ENCODE results near the gene DDX27. TPM values are rescaled to one million over a fixed set of nuclear protein-coding genes. Genes with fewer than 3 reads are reported as not detected.

The DDX27 gene
- total and polyA plus RNA-seq, 2 of the 8 experiments (the other 6 are each of a cell fraction or from before 2014, with no cell fraction given): 42.7 to 51.0 TPM

DNA sequence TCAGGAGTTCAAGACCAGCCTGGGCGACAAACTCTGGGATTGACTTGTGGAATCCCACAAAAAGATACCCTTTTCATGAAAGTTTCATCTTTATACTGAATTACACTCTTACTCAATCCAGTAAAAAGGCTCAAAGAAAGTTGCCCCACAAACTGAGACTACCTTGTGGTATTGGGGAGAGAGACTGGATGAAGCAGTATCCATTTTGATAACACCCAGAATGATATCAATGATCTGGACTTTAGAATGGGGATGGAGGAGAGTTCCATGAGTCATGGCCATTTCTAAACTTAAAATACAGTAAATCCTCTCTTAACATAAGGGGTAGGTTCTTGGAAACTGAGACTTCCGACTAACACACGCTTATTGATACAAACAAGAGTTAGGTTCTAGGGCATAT lies 35.8 kb upstream of the DDX27 start:
- H3K56ac ChIP-seq (replicated peaks; ENCODE audit: insufficient read length, low read depth, low read length): no peak overlapping the region
- H3K23ac ChIP-seq (ENCODE audit: insufficient read length): no peak overlapping the region
- H2BK120ac ChIP-seq (replicated peaks; ENCODE audit: low read depth, low read length): no peak overlapping the region
- H3K79me1 ChIP-seq (ENCODE audit: low read depth, low read length): peaks cover 4% of the 10 kb centered on the region
- H3K14ac ChIP-seq (ENCODE audit: insufficient read length): no peak overlapping the region
- H4K91ac ChIP-seq (replicated peaks; ENCODE audit: insufficient read length, low read length): no peak overlapping the region
- H3K36me3 ChIP-seq (ENCODE audit: control insufficient read depth in 2 of 4, insufficient read depth in 4 of 4, low read length in 3 of 4): no peaks in the 10 kb centered on the region; a peak in 1 of 8 replicates
- no peak overlapping the region for H3K4ac ChIP-seq (replicated peaks; ENCODE audit: insufficient read length, low read depth, low read length)
- peaks cover 14 to 22% of the 10 kb centered on the region in 2 experiments for H4K20me1 ChIP-seq (replicated peaks in 1 of 2; ENCODE audit: control insufficient read depth in 1 of 2, insufficient read depth in 2 of 2, low read length in 2 of 2)
- H4K8ac ChIP-seq (ENCODE audit: extremely low read depth, insufficient read depth, low read length): no peak overlapping the region
- H3K4me3 ChIP-seq (ENCODE audit: extremely low read depth in 1 of 4, insufficient read depth in 2 of 4, low read depth in 3 of 4, low read length in 4 of 4): no peak overlapping the region
- H3K4me1 ChIP-seq (replicated peaks in 1 of 4; ENCODE audit: control insufficient read depth in 3 of 4, insufficient read depth in 4 of 4, low read length in 3 of 4): peaks cover 0 to 4% (median 0%) of the 10 kb centered on the region in 4 experiments; a peak in 2 of 7 replicates
- H2BK12ac ChIP-seq (ENCODE audit: low read depth, low read length): no peak overlapping the region
- H3K79me2 ChIP-seq (ENCODE audit: control insufficient read depth in 1 of 2, insufficient read depth in 2 of 2, low read length in 2 of 2): peaks cover 33 to 90% of the 10 kb centered on the region in 2 experiments
- no peak overlapping the region for H3K4me2 ChIP-seq (ENCODE audit: insufficient read depth in 1 of 2, low read depth in 2 of 2, low read length in 2 of 2)
- CTCF ChIA-PET (ENCODE audit: partially characterized antibody): interaction anchor here (1.0 to 3.0 kb wide), 3 partner anchors 34 to 119 kb away, joined by 3 to 11 read pairs (median 5); no protein-coding TSS in a partner anchor
- no peak overlapping the region for H2BK5ac ChIP-seq (ENCODE audit: low read depth, low read length)
- H3K9ac ChIP-seq (replicated peaks in 1 of 4; ENCODE audit: extremely low read depth in 1 of 4, low read depth in 3 of 4, low read length in 3 of 4): no peak overlapping the region
- no peak overlapping the region for H4K5ac ChIP-seq (ENCODE audit: insufficient read length, low read depth, low read length)
- H3K27me3 ChIP-seq (replicated peaks in 1 of 4; ENCODE audit: control insufficient read depth in 3 of 4, extremely low read depth in 1 of 4, insufficient read depth in 3 of 4, low read length in 3 of 4): no peaks in the 10 kb centered on the region
- WGBS, 2 experiments (ENCODE audit: extremely low coverage in 1 of 2, insufficient coverage in 1 of 2, insufficient read length in 1 of 2, insufficient replicate concordance in 2 of 2, low coverage in 1 of 2, low lambda C conversion rate in 2 of 2, missing lambda C conversion rate in 1 of 2): 91% methylated on average over 3 of the region's 3 CpGs; no CpG with 5 or more reads in 1 of the 2 experiments
- H3K27ac ChIP-seq (ENCODE audit: low read depth, low read length): no peak overlapping the region
- no peak overlapping the region for H2BK20ac ChIP-seq (ENCODE audit: low read length)
- POLR2A ChIA-PET (ENCODE audit: partially characterized antibody): interaction anchor here (0.6 to 1.3 kb wide), 4 partner anchors 10 to 1436 kb away, joined by 3 to 5 read pairs (median 4); partner anchors contain the start of gene ZNFX1
- no peak overlapping the region for H2AK5ac ChIP-seq (ENCODE audit: low read depth, low read length)
- no peaks in the 10 kb centered on the region for H3K9me3 ChIP-seq (ENCODE audit: insufficient read depth in 2 of 2, low read depth in 1 of 2, low read length in 1 of 2)
- FAIRE-seq (no peak), DNase-seq (ENCODE audit: low read depth in 1 of 2, low spot score in 2 of 2) (no peak)
- no peak overlapping the region for H2AFZ ChIP-seq (ENCODE audit: low read length)
- H3K23me2 ChIP-seq (ENCODE audit: low read depth, low read length): peaks cover 6% of the 10 kb centered on the region
- H2BK15ac ChIP-seq (ENCODE audit: low read length): no peak overlapping the region
- H3K18ac ChIP-seq (ENCODE audit: extremely low read depth, low read length): no peak overlapping the region
- TF ChIP-seq BACH1 (IDR thresholded peaks at IDR 0.05; ENCODE audit: low read length): no peak
- no peak for TF ChIP-seq SIRT6 (IDR thresholded peaks at IDR 0.05; ENCODE audit: low read length)
- TF ChIP-seq BCL11A (IDR thresholded peaks at IDR 0.05; ENCODE audit: low read depth in 2 of 2, low read length in 2 of 2): no peak
- TF ChIP-seq, protein P1, sequence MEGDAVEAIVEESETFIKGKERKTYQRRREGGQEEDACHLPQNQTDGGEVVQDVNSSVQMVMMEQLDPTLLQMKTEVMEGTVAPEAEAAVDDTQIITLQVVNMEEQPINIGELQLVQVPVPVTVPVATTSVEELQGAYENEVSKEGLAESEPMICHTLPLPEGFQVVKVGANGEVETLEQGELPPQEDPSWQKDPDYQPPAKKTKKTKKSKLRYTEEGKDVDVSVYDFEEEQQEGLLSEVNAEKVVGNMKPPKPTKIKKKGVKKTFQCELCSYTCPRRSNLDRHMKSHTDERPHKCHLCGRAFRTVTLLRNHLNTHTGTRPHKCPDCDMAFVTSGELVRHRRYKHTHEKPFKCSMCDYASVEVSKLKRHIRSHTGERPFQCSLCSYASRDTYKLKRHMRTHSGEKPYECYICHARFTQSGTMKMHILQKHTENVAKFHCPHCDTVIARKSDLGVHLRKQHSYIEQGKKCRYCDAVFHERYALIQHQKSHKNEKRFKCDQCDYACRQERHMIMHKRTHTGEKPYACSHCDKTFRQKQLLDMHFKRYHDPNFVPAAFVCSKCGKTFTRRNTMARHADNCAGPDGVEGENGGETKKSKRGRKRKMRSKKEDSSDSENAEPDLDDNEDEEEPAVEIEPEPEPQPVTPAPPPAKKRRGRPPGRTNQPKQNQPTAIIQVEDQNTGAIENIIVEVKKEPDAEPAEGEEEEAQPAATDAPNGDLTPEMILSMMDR (IDR thresholded peaks at IDR 0.05; ENCODE audit: control extremely low read depth in 1 of 3, insufficient read depth in 1 of 3, low read depth in 1 of 3, low read length in 3 of 3): no peak
- TF ChIP-seq ASH2L (IDR thresholded peaks at IDR 0.05; ENCODE audit: low read length): no peak

All from H1 (cell line).